ENCODE data around the gene CHSY3.

CHSY3 gene

DNA sequence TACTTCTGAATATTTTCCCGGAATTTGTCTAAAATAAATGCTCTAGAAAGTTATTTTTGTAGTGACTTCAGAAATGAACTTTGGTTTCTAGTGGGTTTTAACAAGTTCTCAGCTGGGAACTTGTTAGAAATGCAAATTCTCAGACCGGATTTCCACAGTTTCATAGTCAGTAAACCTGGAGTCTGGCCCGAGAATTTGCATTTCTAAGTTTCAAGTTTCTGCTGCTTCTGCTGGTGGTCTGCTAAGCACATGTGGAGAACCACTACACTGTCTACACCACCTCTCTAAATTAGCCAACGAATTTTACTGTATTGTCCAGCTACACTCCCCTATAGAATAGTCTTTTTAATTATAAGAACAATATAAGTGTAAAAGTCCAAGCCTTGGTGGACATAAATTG, 208.0 kb downstream of the CHSY3 start:
- no peak for TF ChIP-seq TAF1 (IDR thresholded peaks at IDR 0.05; ENCODE audit: low read depth)
- TF ChIP-seq, protein P1, sequence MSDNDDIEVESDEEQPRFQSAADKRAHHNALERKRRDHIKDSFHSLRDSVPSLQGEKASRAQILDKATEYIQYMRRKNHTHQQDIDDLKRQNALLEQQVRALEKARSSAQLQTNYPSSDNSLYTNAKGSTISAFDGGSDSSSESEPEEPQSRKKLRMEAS (IDR thresholded peaks at IDR 0.05) = no peak
- no peak for TF ChIP-seq TCF12 (IDR thresholded peaks at IDR 0.05; ENCODE audit: low read depth)
- no peak for TF ChIP-seq ZBTB7A (IDR thresholded peaks at IDR 0.05; ENCODE audit: low read depth)
- TF ChIP-seq CEBPB (IDR thresholded peaks at IDR 0.05) = no peak
- TF ChIP-seq TEAD4 (IDR thresholded peaks at IDR 0.05) = no peak
- TF ChIP-seq NFIC (IDR thresholded peaks at IDR 0.05) = no peak
- no peak for TF ChIP-seq CREB1 (IDR thresholded peaks at IDR 0.05; ENCODE audit: low read depth)
- no peak for TF ChIP-seq EGR1 (IDR thresholded peaks at IDR 0.05)
- no peak for TF ChIP-seq FOXM1 (IDR thresholded peaks at IDR 0.05; ENCODE audit: borderline replicate concordance, low read depth)
- TF ChIP-seq EP300 (IDR thresholded peaks at IDR 0.05; ENCODE audit: borderline replicate concordance) = no peak
- no peak for TF ChIP-seq YY1 (IDR thresholded peaks at IDR 0.05; ENCODE audit: low read depth)
- no peak for TF ChIP-seq RAD21 (IDR thresholded peaks at IDR 0.05; ENCODE audit: low read depth)
- TF ChIP-seq, protein P2, sequence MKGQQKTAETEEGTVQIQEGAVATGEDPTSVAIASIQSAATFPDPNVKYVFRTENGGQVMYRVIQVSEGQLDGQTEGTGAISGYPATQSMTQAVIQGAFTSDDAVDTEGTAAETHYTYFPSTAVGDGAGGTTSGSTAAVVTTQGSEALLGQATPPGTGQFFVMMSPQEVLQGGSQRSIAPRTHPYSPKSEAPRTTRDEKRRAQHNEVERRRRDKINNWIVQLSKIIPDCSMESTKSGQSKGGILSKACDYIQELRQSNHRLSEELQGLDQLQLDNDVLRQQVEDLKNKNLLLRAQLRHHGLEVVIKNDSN (IDR thresholded peaks at IDR 0.05) = no peak
- TF ChIP-seq, protein P3, sequence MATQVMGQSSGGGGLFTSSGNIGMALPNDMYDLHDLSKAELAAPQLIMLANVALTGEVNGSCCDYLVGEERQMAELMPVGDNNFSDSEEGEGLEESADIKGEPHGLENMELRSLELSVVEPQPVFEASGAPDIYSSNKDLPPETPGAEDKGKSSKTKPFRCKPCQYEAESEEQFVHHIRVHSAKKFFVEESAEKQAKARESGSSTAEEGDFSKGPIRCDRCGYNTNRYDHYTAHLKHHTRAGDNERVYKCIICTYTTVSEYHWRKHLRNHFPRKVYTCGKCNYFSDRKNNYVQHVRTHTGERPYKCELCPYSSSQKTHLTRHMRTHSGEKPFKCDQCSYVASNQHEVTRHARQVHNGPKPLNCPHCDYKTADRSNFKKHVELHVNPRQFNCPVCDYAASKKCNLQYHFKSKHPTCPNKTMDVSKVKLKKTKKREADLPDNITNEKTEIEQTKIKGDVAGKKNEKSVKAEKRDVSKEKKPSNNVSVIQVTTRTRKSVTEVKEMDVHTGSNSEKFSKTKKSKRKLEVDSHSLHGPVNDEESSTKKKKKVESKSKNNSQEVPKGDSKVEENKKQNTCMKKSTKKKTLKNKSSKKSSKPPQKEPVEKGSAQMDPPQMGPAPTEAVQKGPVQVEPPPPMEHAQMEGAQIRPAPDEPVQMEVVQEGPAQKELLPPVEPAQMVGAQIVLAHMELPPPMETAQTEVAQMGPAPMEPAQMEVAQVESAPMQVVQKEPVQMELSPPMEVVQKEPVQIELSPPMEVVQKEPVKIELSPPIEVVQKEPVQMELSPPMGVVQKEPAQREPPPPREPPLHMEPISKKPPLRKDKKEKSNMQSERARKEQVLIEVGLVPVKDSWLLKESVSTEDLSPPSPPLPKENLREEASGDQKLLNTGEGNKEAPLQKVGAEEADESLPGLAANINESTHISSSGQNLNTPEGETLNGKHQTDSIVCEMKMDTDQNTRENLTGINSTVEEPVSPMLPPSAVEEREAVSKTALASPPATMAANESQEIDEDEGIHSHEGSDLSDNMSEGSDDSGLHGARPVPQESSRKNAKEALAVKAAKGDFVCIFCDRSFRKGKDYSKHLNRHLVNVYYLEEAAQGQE (IDR thresholded peaks at IDR 0.05; ENCODE audit: low read depth) = no peak

DNA sequence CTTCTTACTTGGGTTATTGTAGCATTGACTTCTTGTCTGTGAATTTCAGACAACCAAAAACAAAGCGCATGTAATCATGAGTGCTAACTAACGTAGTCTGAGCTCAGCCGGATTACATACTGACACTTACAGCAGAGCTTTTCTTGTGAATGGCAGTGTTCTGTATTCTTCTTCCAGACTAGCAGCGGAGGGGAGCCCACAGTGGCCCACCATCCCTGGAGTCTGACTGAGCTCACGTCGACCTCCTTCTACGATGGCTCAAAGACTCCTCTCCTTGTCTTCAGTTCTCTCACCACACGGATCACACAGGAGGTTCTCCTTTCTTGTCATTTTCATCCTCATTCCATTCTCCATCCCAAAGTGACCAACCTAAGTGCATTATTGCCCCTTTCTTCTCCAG, 211.4 kb downstream of the CHSY3 start:
- TF ChIP-seq CREB1 (IDR thresholded peaks at IDR 0.05; ENCODE audit: low read depth) = no peak
- no peak for TF ChIP-seq YY1 (IDR thresholded peaks at IDR 0.05; ENCODE audit: low read depth)
- no peak for TF ChIP-seq ZBTB7A (IDR thresholded peaks at IDR 0.05; ENCODE audit: low read depth)
- TF ChIP-seq TAF1 (IDR thresholded peaks at IDR 0.05; ENCODE audit: low read depth) = no peak
- TF ChIP-seq, protein P2 (IDR thresholded peaks at IDR 0.05) = no peak
- TF ChIP-seq NFIC (IDR thresholded peaks at IDR 0.05) = no peak
- TF ChIP-seq EGR1 (IDR thresholded peaks at IDR 0.05) = no peak
- TF ChIP-seq TCF12 (IDR thresholded peaks at IDR 0.05; ENCODE audit: low read depth) = no peak
- TF ChIP-seq, protein P3 (IDR thresholded peaks at IDR 0.05; ENCODE audit: low read depth) = no peak
- no peak for TF ChIP-seq FOXM1 (IDR thresholded peaks at IDR 0.05; ENCODE audit: borderline replicate concordance, low read depth)
- TF ChIP-seq, protein P1 (IDR thresholded peaks at IDR 0.05) = no peak
- no peak for TF ChIP-seq RAD21 (IDR thresholded peaks at IDR 0.05; ENCODE audit: low read depth)
- TF ChIP-seq TEAD4 (IDR thresholded peaks at IDR 0.05) = no peak

DNA sequence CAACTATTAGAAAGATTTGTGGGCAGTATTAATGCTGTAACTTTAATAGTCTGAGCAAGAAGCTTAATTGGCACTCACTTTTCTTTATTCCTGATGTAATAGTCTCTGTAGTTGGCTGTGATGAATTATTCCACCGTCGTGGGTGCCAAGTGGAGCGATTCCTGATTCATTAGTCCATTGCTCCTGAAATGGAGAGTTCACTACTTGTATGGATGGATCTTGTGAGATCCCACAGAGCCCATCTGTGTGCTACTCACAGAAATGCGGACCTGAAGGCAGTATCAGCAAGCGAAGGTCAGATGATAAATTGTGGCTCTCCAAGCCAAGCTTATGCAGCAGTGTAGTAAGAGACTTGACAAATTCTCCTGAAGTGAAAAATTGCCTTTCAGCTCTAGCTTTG, 212.2 kb downstream of the CHSY3 start:
- no peak for TF ChIP-seq EP300 (IDR thresholded peaks at IDR 0.05; ENCODE audit: borderline replicate concordance)
- no peak for TF ChIP-seq TEAD4 (IDR thresholded peaks at IDR 0.05)
- TF ChIP-seq NFIC (IDR thresholded peaks at IDR 0.05) = no peak
- TF ChIP-seq, protein P1 (IDR thresholded peaks at IDR 0.05) = no peak
- no peak for TF ChIP-seq YY1 (IDR thresholded peaks at IDR 0.05; ENCODE audit: low read depth)
- no peak for TF ChIP-seq CREB1 (IDR thresholded peaks at IDR 0.05; ENCODE audit: low read depth)
- no peak for TF ChIP-seq TCF12 (IDR thresholded peaks at IDR 0.05; ENCODE audit: low read depth)
- TF ChIP-seq EGR1 (IDR thresholded peaks at IDR 0.05) = no peak
- TF ChIP-seq, protein P3 (IDR thresholded peaks at IDR 0.05; ENCODE audit: low read depth) = no peak
- no peak for TF ChIP-seq RAD21 (IDR thresholded peaks at IDR 0.05; ENCODE audit: low read depth)

DNA sequence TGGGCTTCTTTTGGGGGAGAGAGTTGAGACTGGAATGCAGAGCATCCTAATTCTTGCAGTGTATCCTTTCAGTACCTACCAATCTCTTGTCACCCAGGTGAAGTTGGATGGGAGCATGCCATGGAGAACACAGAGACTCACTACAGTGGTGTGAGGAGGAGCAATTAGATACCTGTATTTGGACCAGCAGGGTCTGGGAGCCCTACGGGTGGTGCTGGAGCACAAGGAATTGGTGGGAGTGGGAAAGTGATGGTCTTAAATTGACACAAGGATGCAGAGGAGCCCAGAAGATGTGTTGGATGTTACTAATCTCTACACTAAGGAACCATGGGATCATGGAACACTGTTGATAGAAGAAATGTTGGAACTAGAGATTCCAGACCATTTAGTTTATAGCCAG, 212.7 kb downstream of the CHSY3 start:
- TF ChIP-seq NFIC (IDR thresholded peaks at IDR 0.05) = no peak
- no peak for TF ChIP-seq TEAD4 (IDR thresholded peaks at IDR 0.05)
- no peak for TF ChIP-seq YY1 (IDR thresholded peaks at IDR 0.05; ENCODE audit: low read depth)
- TF ChIP-seq, protein P1 (IDR thresholded peaks at IDR 0.05) = no peak
- no peak for TF ChIP-seq EGR1 (IDR thresholded peaks at IDR 0.05)
- TF ChIP-seq CREB1 (IDR thresholded peaks at IDR 0.05; ENCODE audit: low read depth) = no peak
- no peak for TF ChIP-seq TAF1 (IDR thresholded peaks at IDR 0.05; ENCODE audit: low read depth)
- TF ChIP-seq CEBPB (IDR thresholded peaks at IDR 0.05) = no peak
- TF ChIP-seq FOXM1 (IDR thresholded peaks at IDR 0.05; ENCODE audit: borderline replicate concordance, low read depth) = no peak
- TF ChIP-seq ZBTB7A (IDR thresholded peaks at IDR 0.05; ENCODE audit: low read depth) = no peak
- TF ChIP-seq, protein P3 (IDR thresholded peaks at IDR 0.05; ENCODE audit: low read depth) = no peak
- no peak for TF ChIP-seq TCF12 (IDR thresholded peaks at IDR 0.05; ENCODE audit: low read depth)
- no peak for TF ChIP-seq RAD21 (IDR thresholded peaks at IDR 0.05; ENCODE audit: low read depth)
- TF ChIP-seq, protein P2 (IDR thresholded peaks at IDR 0.05) = no peak
- TF ChIP-seq EP300 (IDR thresholded peaks at IDR 0.05; ENCODE audit: borderline replicate concordance) = no peak

Data from Ishikawa (cell line).